Sigmoid colon (tissue), 7 donors: Measurements from ENCODE around the gene TRIM41. TPM values are rescaled to one million over a fixed set of nuclear protein-coding genes. Genes with fewer than 3 reads are reported as not detected.
"Not testable (repeated sequence)": the region's sequence is repeated elsewhere in the genome, so short reads cannot be mapped to it uniquely, and the experiment has no call there.

Experiments
- DNase-seq: peaks from one replicate; pipeline ENCODE4 v3.0.0-alpha.2; 2019
- H3K27ac ChIP-seq, 4 donors: fragments of 200-600 bp; sonication (generic); one replicate each; pipeline ENCODE4 v1.5.1; 2016 to 2019; ENCODE audit warnings: mild to moderate bottlenecking in 1 of 4
- H3K27me3 ChIP-seq, 3 donors: fragments of 200-600 bp; sonication (generic); one replicate each; pipeline ENCODE4 v1.5.1; 2019; ENCODE audit warnings: mild to moderate bottlenecking in 1 of 3
- H3K36me3 ChIP-seq, 4 donors: fragments of 200-600 bp; sonication (generic); one replicate each; pipeline ENCODE4 v1.5.1; 2016 to 2019
- H3K4me1 ChIP-seq, 4 donors: fragments of 200-600 bp; sonication (generic); one replicate each; pipeline ENCODE4 v1.5.1; 2017 to 2019
- H3K4me3 ChIP-seq, 4 donors: fragments of 200-600 bp; sonication (generic); one replicate each; pipeline ENCODE4 v1.5.1; 2017 to 2019; ENCODE audit warnings: mild to moderate bottlenecking in 2 of 4, moderate library complexity in 1 of 4
- H3K9me3 ChIP-seq, 4 donors: fragments of 200-600 bp in 3 of 4; sonication (generic) in 3 of 4; one replicate each; pipeline versions ENCODE4 v1.5.1 to v1.6.1; 2013 to 2019
- EP300 ChIP-seq, 4 donors: sonication (generic); formaldehyde crosslinking; IDR thresholded peaks; one replicate each; pipeline ENCODE4 v1.6.1; 2017; ENCODE audit warnings: antibody characterized with exemption in 4 of 4
- POLR2A ChIP-seq, 2 donors: fragments of 450-650 bp; IDR thresholded peaks; one replicate each; pipeline ENCODE4 v1.6.1; 2016; ENCODE audit warnings: antibody characterized with exemption in 2 of 2, mild to moderate bottlenecking in 2 of 2, moderate library complexity in 2 of 2
- POLR2AphosphoS5 ChIP-seq, 4 donors: sonication (generic); formaldehyde crosslinking; IDR thresholded peaks; one replicate each; pipeline ENCODE4 v1.6.1; 2017; ENCODE audit warnings: antibody characterized with exemption in 4 of 4
- WGBS, 2 donors: extraction: QIAGEN DNeasy Blood & Tissue Kit; methylation state at CpG; one replicate each; pipeline ENCODE4 v1.1.7; 2013; 5-methylcytosine and 5-hydroxymethylcytosine counted together
- intact Hi-C: fragments of 100-400 bp; cut with DNase I; formaldehyde crosslinking; loops from one replicate; pipeline ENCODE4 v1.15.1; 2023
- polyA plus RNA-seq, 3 donors: library from polyadenylated mRNA; stranded (reverse); fragments of 200-250 nt; gene quantifications; one replicate each; pipeline ENCODE4 v1.2.3, GENCODE V29; 2013
- total RNA-seq, 4 donors: library from RNA; depleted of rRNA; stranded (reverse); fragments of >200 nt; gene quantifications; one replicate each; pipeline ENCODE4 v1.1.0, GENCODE V29; 2016
- TF ChIP-seq, protein P1 (sequence below), 4 experiments: fragments of 450-650 bp in 3 of 4; fragments of 200-600 bp in 1 of 4; IDR thresholded peaks; one replicate each; pipeline ENCODE4 v1.5.1; 2016 to 2019; ENCODE audit warnings: antibody characterized with exemption in 4 of 4, mild to moderate bottlenecking in 3 of 4, moderate library complexity in 2 of 4
- donor health status: healthy with polysubstance abuse.
- donor health status: Bipolar disorder and iron deficiency.
- donor health status: healthy.

The TRIM41 gene
- total RNA-seq (10 to 100 TPM in 2 of 4 donors, 1 to 10 TPM in 2; 8.2 to 15.3 (median 11.8) TPM), polyA plus RNA-seq (10 to 100 TPM; 13.2 to 25.3 (median 19.0) TPM)

DNA sequence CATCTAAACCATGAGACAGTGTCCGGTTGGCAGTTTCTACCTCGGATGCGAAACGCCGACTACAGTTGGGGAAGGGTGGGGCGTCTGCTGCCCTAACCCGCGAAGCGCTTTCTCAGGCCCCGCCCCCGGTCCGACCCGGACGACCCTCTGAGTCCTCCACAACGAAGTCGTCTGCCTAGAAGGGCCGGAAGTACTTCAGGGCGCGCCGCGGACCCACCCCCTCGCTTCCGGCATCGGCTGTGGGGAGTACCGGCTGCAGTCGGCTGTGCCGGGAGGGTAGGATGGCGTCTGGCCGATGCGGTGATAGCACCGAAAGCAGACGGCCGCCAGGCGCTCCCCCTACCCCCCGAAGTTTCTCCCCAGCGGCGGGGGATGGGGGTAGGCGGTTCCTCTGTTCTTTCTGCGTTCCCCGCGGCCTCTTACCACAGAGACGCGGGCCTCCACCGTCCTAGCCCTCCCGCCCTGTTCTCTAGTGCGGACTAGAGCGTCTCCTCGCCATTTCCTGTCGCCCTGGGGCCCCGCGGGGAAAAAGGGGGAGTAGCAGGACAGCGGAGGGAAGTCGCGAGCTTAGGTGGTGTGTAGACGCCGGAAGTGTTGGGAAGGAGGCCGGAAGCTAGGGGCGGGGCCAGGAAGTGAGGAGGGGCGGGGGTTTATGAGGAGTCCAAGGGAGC, at the start of gene TRIM41:
Gene TRIM41 (plus strand): TSS at position 224 of the 671 bp plus-strand sequence. CDS start 719 bp downstream, outside the sequence.
- peak; percentile 100 for DNase-seq
- TF ChIP-seq, protein P1, sequence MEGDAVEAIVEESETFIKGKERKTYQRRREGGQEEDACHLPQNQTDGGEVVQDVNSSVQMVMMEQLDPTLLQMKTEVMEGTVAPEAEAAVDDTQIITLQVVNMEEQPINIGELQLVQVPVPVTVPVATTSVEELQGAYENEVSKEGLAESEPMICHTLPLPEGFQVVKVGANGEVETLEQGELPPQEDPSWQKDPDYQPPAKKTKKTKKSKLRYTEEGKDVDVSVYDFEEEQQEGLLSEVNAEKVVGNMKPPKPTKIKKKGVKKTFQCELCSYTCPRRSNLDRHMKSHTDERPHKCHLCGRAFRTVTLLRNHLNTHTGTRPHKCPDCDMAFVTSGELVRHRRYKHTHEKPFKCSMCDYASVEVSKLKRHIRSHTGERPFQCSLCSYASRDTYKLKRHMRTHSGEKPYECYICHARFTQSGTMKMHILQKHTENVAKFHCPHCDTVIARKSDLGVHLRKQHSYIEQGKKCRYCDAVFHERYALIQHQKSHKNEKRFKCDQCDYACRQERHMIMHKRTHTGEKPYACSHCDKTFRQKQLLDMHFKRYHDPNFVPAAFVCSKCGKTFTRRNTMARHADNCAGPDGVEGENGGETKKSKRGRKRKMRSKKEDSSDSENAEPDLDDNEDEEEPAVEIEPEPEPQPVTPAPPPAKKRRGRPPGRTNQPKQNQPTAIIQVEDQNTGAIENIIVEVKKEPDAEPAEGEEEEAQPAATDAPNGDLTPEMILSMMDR (IDR thresholded peaks at IDR 0.05): no peak
- peak; percentile 91 to 95 for TF ChIP-seq POLR2A (IDR thresholded peaks at IDR 0.05)
- peak; percentile 83 to 98 (median 92) for TF ChIP-seq POLR2AphosphoS5 (IDR thresholded peaks at IDR 0.05)
- TF ChIP-seq EP300 (IDR thresholded peaks at IDR 0.05): peak in 2 of 4 donors; percentile 12 to 22
- Histone ChIP-seq H3K9me3 (no peaks in the 10 kb centered on the region), H3K4me3 (peak within 1 kb of the TSS; percentile 61 to 80 (median 70)), H3K4me1 (peaks cover 4 to 33% (median 21%) of the 10 kb centered on the region in 4 donors), H3K27me3 (no peaks in the 10 kb centered on the region), H3K36me3 (peaks cover 0 to 10% (median 0%) of the 10 kb centered on the region in 4 donors), H3K27ac (peak within 1 kb of the TSS; percentile 96 to 98 (median 96))
- intact Hi-C loops: loop anchor here (1.0 kb wide), 2 partner anchors 20 to 38 kb away; partner anchors contain the start of genes RACK1 and TRIM52
- WGBS, 2 donors: 0% methylated on average over 59 of the region's 59 CpGs

DNA sequence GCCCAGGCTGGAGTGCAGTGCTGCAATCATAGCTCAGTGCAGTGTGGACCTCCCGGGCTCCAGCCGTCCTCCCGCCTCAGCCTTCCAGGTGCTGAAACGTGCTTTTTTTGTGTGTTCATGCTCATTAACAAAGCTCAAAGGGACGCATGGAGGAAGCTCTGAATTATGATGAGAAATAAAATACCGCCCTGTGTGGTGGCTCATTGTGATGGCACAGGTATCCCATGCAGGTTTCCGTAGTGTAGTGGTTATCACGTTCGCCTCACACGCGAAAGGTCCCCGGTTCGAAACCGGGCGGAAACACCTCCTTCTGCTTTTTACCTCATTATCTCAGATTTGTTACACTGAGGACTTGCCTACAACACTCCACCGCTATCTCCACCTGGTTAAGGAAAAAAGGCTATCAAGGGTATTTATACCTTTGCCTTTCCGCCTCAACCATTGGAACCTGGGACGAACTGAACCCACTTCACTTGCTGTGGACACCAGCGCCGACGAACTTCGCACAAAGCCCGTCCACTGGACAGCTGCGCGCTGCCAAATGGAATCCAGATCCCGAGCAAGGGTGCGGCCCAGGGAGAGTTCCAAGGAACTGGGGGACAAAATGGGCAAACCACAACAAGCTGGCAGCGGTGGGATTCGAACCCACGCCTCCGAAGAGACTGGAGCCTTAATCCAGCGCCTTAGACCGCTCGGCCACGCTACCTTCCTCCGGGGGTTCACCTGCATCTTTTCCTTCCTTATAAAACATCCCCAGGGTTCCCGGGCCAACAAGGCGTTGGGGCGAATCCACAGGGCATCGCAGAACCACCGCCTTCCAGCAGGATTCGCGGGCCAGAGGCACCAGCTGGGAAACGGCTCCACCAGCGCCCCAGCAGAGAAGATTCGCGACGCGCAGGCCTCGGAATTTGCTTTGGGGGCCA, 49.4 kb upstream of the TRIM41 start:
- H3K27me3 ChIP-seq: peaks cover 33 to 76% (median 66%) of the 10 kb centered on the region in 3 donors
- H3K4me1 ChIP-seq: peaks cover 0 to 23% (median 7%) of the 10 kb centered on the region in 4 donors
- no peaks in the 10 kb centered on the region for H3K9me3 ChIP-seq
- H3K36me3 ChIP-seq: no peaks in the 10 kb centered on the region
- no peak for TF ChIP-seq EP300 (IDR thresholded peaks at IDR 0.05)
- no peak for TF ChIP-seq POLR2AphosphoS5 (IDR thresholded peaks at IDR 0.05)
- TF ChIP-seq POLR2A (IDR thresholded peaks at IDR 0.05): no peak
- TF ChIP-seq, protein P1 (IDR thresholded peaks at IDR 0.05): no peak
- intact Hi-C loops: no loop called here
- H3K27ac ChIP-seq: no peak overlapping the region
- WGBS, 2 donors: 6 to 18% methylated on average over 50 of the region's 50 CpGs
- DNase-seq: no peak
- no peak overlapping the region for H3K4me3 ChIP-seq

- peaks cover 24 to 49% (median 39%) of the 10 kb centered on the region in 3 donors for H3K27me3 ChIP-seq
- DNase-seq: no peak
- no peaks in the 10 kb centered on the region for H3K36me3 ChIP-seq
- intact Hi-C loops: no loop called here
- H3K4me3 ChIP-seq: no peak overlapping the region
- no peaks in the 10 kb centered on the region for H3K9me3 ChIP-seq
- peaks cover 0 to 14% (median 0%) of the 10 kb centered on the region in 4 donors for H3K4me1 ChIP-seq
- no peak overlapping the region for H3K27ac ChIP-seq
- WGBS, 2 donors: 49 to 72% methylated on average over 3 of the region's 3 CpGs
- TF ChIP-seq EP300 (IDR thresholded peaks at IDR 0.05) (no peak), POLR2A (IDR thresholded peaks at IDR 0.05) (no peak), POLR2AphosphoS5 (IDR thresholded peaks at IDR 0.05) (no peak)
- TF ChIP-seq, protein P1 (IDR thresholded peaks at IDR 0.05): no peak
Measured at GRCh38 chr5:181176254-181176952, 46.7 kb upstream of the TRIM41 start.

- H3K36me3 ChIP-seq, H3K4me3 ChIP-seq, DNase-seq, H3K27ac ChIP-seq, H3K9me3 ChIP-seq, intact Hi-C loops: not testable (repeated sequence)
- Histone ChIP-seq H3K4me1 (peaks cover 0 to 13% (median 0%) of the 10 kb centered on the region in 4 donors), H3K27me3 (peaks cover 19 to 37% (median 27%) of the 10 kb centered on the region in 3 donors)
- WGBS, 2 donors: 58 to 73% methylated on average over 14 of the region's 14 CpGs
Measured at GRCh38 chr5:181177559-181177958, 45.5 kb upstream of the TRIM41 start.
